LNCaP clone FGC (cell line): ENCODE results near the gene NFKBIB.

Source experiments
- DNase-seq: peaks from one replicate; pipeline ENCODE4 v3.0.0-alpha.2; 2011; ENCODE audit warnings: low read depth
- H3K4me3 ChIP-seq: 2 replicates; pipeline ENCODE4 v1.5.1; 2011; ENCODE audit warnings: mild to moderate bottlenecking, low read depth, low read length, control low read depth
- CTCF ChIP-seq: IDR thresholded peaks from 2 replicates; pipeline ENCODE4 v1.5.1; 2012; ENCODE audit warnings: mild to moderate bottlenecking; ENCODE audit not compliant: control insufficient read depth, insufficient read depth; ENCODE audit errors: extremely low read depth

NFKBIB gene

GRCh38 chr19:38956264-38956663 lies 56.5 kb downstream of the NFKBIB start:
- DNase-seq = no peak
- no peak overlapping the region for H3K4me3 ChIP-seq
- TF ChIP-seq CTCF = no peak

GRCh38 chr19:38958301-38958700 lies 58.5 kb downstream of the NFKBIB start:
- no peak for DNase-seq
- no peak for TF ChIP-seq CTCF
- H3K4me3 ChIP-seq = no peak overlapping the region
